ENCODE measurements around the gene NOL9. TPM values are rescaled to one million over a fixed set of nuclear protein-coding genes. Genes with fewer than 3 reads are reported as not detected.

The NOL9 gene
- total and polyA plus RNA-seq, 2 of the 13 experiments (the other 11 are each of a cell fraction or from before 2014, with no cell fraction given), result 18.0 to 24.7 TPM

GRCh38 chr1:6601049-6601922 is 47.0 kb upstream of the NOL9 start (continued):
- TF ChIP-seq, protein P1, sequence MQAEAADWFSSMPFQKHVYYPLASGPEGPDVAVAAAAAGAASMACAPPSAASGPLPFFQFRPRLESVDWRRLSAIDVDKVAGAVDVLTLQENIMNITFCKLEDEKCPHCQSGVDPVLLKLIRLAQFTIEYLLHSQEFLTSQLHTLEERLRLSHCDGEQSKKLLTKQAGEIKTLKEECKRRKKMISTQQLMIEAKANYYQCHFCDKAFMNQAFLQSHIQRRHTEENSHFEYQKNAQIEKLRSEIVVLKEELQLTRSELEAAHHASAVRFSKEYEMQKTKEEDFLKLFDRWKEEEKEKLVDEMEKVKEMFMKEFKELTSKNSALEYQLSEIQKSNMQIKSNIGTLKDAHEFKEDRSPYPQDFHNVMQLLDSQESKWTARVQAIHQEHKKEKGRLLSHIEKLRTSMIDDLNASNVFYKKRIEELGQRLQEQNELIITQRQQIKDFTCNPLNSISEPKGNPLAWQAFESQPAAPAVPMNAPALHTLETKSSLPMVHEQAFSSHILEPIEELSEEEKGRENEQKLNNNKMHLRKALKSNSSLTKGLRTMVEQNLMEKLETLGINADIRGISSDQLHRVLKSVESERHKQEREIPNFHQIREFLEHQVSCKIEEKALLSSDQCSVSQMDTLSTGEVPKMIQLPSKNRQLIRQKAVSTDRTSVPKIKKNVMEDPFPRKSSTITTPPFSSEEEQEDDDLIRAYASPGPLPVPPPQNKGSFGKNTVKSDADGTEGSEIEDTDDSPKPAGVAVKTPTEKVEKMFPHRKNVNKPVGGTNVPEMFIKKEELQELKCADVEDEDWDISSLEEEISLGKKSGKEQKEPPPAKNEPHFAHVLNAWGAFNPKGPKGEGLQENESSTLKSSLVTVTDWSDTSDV (CRISPR knock-in tag; IDR thresholded peaks at IDR 0.05), result 0 out of 2 replicates have a peak, but pooled peaks have one; percentile 20
- TF ChIP-seq EP300 (IDR thresholded peaks at IDR 0.05; ENCODE audit: low read depth in 2 of 2, low read length in 2 of 2) (peak in 1 of 2 experiments; percentile 28; a peak in 1 of 4 replicates), EP300 (CRISPR knock-in tag; IDR thresholded peaks at IDR 0.05; ENCODE audit: borderline replicate concordance) (no peak), ZNF468 (CRISPR knock-in tag; IDR thresholded peaks at IDR 0.05) (no peak), ZMYM3 (CRISPR knock-in tag; IDR thresholded peaks at IDR 0.05) (peak; percentile 1; the same call in 1 of the 2 replicates), ZNF788 (CRISPR knock-in tag; IDR thresholded peaks at IDR 0.05; ENCODE audit: borderline replicate concordance) (0 out of 2 replicates have a peak, but pooled peaks have one; percentile 5), SIX4 (CRISPR knock-in tag; IDR thresholded peaks at IDR 0.05) (no peak), MAFK (conservative IDR thresholded peaks at IDR 0.05 in 1 of 2, IDR thresholded peaks at IDR 0.05 in 1 of 2; ENCODE audit: low read length in 2 of 2) (0 out of 4 replicates have a peak, but pooled peaks of 1 of the 2 experiments have one; percentile 38), ZNF703 (CRISPR knock-in tag; IDR thresholded peaks at IDR 0.05; ENCODE audit: borderline replicate concordance) (no peak), ZNF280D (CRISPR knock-in tag; IDR thresholded peaks at IDR 0.05) (peak; percentile 12; the same call in 1 of the 2 replicates), SIN3A (IDR thresholded peaks at IDR 0.05; ENCODE audit: borderline replicate concordance, low read depth, low read length) (peak; percentile 94; the same call in 1 of the 2 replicates), KLF13 (CRISPR knock-in tag; IDR thresholded peaks at IDR 0.05) (no peak), GMEB2 (CRISPR knock-in tag; IDR thresholded peaks at IDR 0.05; ENCODE audit: low read depth) (no peak)
- TF ChIP-seq, protein P2, sequence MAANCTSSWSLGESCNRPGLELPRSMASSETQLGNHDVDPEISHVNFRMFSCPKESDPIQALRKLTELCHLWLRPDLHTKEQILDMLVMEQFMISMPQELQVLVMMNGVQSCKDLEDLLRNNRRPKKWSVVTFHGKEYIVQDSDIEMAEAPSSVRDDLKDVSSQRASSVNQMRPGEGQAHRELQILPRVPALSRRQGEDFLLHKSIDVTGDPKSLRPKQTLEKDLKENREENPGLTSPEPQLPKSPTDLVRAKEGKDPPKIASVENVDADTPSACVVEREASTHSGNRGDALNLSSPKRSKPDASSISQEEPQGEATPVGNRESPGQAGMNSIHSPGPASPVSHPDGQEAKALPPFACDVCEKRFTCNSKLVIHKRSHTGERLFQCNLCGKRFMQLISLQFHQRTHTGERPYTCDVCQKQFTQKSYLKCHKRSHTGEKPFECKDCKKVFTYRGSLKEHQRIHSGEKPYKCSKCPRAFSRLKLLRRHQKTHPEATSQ (CRISPR knock-in tag; IDR thresholded peaks at IDR 0.05; ENCODE audit: borderline replicate concordance), result no peak
